GM20000 (cell line): ENCODE measurements around the gene EPO.

ENCODE experiments used
- DNase-seq: peaks from one replicate; pipeline ENCODE4 v3.0.0; 2012; ENCODE audit warnings: low spot score
- CTCF ChIP-seq: IDR thresholded peaks from 2 replicates; pipeline ENCODE4 v1.5.1; 2012; ENCODE audit warnings: mild to moderate bottlenecking, control low read depth; ENCODE audit errors: extremely low read depth, missing control alignments

EPO gene

GRCh38 chr7:100675581-100676350, 44.5 kb upstream of the EPO start:
- peak; percentile 91 for DNase-seq
- no peak for TF ChIP-seq CTCF

GRCh38 chr7:100676501-100677306, 43.6 kb upstream of the EPO start:
- DNase-seq = no peak
- no peak for TF ChIP-seq CTCF

GRCh38 chr7:100677308-100678267, 42.7 kb upstream of the EPO start:
- TF ChIP-seq CTCF = no peak
- DNase-seq = peak; percentile 25

GRCh38 chr7:100678291-100678984, 41.8 kb upstream of the EPO start:
- DNase-seq = peak; percentile 22
- no peak for TF ChIP-seq CTCF

- DNase-seq = peak; percentile 30
- TF ChIP-seq CTCF = no peak
Observed at GRCh38 chr7:100679129-100679926, 40.9 kb upstream of the EPO start.

GRCh38 chr7:100679927-100680575, 40.2 kb upstream of the EPO start:
- no peak for TF ChIP-seq CTCF
- peak; percentile 24 for DNase-seq
